ENCODE data around the gene DFFB.

DNA sequence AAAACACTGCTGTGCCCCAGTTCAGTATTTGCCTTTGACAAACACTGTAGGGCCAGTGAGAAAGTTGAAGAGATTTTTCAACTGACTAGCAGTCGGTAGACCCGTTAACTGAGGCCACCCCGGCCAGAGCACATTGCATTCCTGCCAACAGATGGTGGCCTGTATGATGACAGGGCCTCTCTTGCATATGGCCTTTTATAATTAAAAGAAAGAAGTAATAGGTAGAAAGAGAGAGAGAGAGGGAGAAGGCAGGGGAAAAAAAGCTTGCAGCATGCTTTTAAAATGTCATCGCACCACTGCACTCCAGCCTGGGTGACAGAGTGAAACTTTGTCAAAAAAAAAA is 47.5 kb downstream of the DFFB start:
- TF ChIP-seq POLR2A (IDR thresholded peaks at IDR 0.05; ENCODE audit: low read length) = no peak
- no peak for TF ChIP-seq GATA1 (IDR thresholded peaks at IDR 0.05; ENCODE audit: low read depth, low read length)
